OCI-LY3 (cell line): Measurements from ENCODE around the gene POLN.

ENCODE experiments used
- CTCF ChIP-seq: fragments of 200-600, 300-600 bp; sonication (generic); IDR thresholded peaks from 2 replicates; pipeline ENCODE4 v1.5.1; 2014; ENCODE audit warnings: antibody characterized with exemption, low read length, low read depth
- EZH2phosphoT487 ChIP-seq: fragments of 200-600 bp; shearing (Covaris generic); IDR thresholded peaks from 2 replicates; pipeline ENCODE4 v1.6.1; 2018; ENCODE audit warnings: antibody characterized with exemption, mixed run types, low read depth

- TF ChIP-seq CTCF (no peak), EZH2phosphoT487 (no peak)
These were observed 31.9 kb upstream of the POLN start for GRCh38 chr4:2273657-2274319.
